SU-DHL-6 (cell line): ENCODE data around the gene XKR7.

Experiments used
- H2AFZ ChIP-seq: fragments of 200-600 bp; sonication (generic); 2 replicates; pipeline ENCODE4 v1.6.1; 2014; ENCODE audit warnings: low read depth, mild to moderate bottlenecking, moderate library complexity, mixed read lengths, antibody characterized with exemption, low read length; ENCODE audit not compliant: severe bottlenecking
- H3F3A ChIP-seq: fragments of 200-600 bp; shearing (Covaris generic); 2 replicates; pipeline ENCODE4 v1.6.0; 2016; ENCODE audit warnings: antibody characterized with exemption, mild to moderate bottlenecking; ENCODE audit not compliant: insufficient read depth
- H3K27ac ChIP-seq: fragments of 200-600 bp; sonication (generic); 2 replicates; pipeline ENCODE4 v1.5.1; 2016; ENCODE audit warnings: low read depth, mild to moderate bottlenecking, low read length, moderate library complexity, mixed read lengths
- H3K27me3 ChIP-seq: fragments of 200-600 bp; sonication (generic), shearing (Covaris generic); 2 replicates; pipeline ENCODE4 v1.6.0; 2014; ENCODE audit warnings: mild to moderate bottlenecking, low read length
- H3K36me3 ChIP-seq: fragments of 200-600 bp; sonication (generic); 2 replicates; pipeline ENCODE4 v1.6.1; 2014; ENCODE audit warnings: mild to moderate bottlenecking, low read length, mixed read lengths
- H3K4me2 ChIP-seq: fragments of 300-600, 200-600 bp; shearing (Covaris generic), sonication (generic); 2 replicates; pipeline ENCODE4 v1.6.0; 2014; ENCODE audit warnings: low read length, low read depth, mild to moderate bottlenecking; ENCODE audit not compliant: poor library complexity, severe bottlenecking
- H3K4me3 ChIP-seq: fragments of 200-600 bp; sonication (generic); 2 replicates; pipeline ENCODE4 v1.5.1; 2014; ENCODE audit warnings: antibody characterized with exemption, low read length, mild to moderate bottlenecking, mixed read lengths; ENCODE audit not compliant: insufficient read depth, poor library complexity, severe bottlenecking
- H3K79me2 ChIP-seq: fragments of 200-600 bp; sonication (generic); 2 replicates; pipeline ENCODE4 v1.6.1; 2014; ENCODE audit warnings: mild to moderate bottlenecking, low read length, moderate library complexity; ENCODE audit not compliant: insufficient read depth
- H3K9ac ChIP-seq: fragments of 200-600 bp; sonication (generic); 2 replicates; pipeline ENCODE4 v1.7.0; 2014; ENCODE audit warnings: mild to moderate bottlenecking, low read length
- H3K9me2 ChIP-seq: fragments of 200-600 bp; sonication (generic); replicated peaks from 2 replicates; pipeline ENCODE4 v1.6.1; 2014; ENCODE audit warnings: low read length; ENCODE audit not compliant: insufficient read depth
- H3K9me3 ChIP-seq: fragments of 200-600 bp; sonication (generic); 2 replicates; pipeline ENCODE4 v1.6.1; 2014; ENCODE audit warnings: low read length, mixed read lengths; ENCODE audit not compliant: insufficient read depth
- H4K20me1 ChIP-seq: fragments of 200-600 bp; sonication (generic); 2 replicates; pipeline ENCODE4 v1.6.1; 2014; ENCODE audit warnings: low read depth, mild to moderate bottlenecking, antibody characterized with exemption, low read length, moderate library complexity, mixed read lengths
- EZH2phosphoT487 ChIP-seq: fragments of 200-600 bp; sonication (generic), shearing (Covaris generic); conservative IDR thresholded peaks from 2 replicates; pipeline ENCODE4 v1.6.1; 2018; ENCODE audit warnings: mild to moderate bottlenecking, antibody characterized with exemption, low read length, moderate library complexity, mixed read lengths
- TF ChIP-seq, protein P1 (sequence below): fragments of 200-600 bp; sonication (generic); IDR thresholded peaks from one replicate; pipeline ENCODE4 v1.5.1; 2017; ENCODE audit warnings: antibody characterized with exemption, mild to moderate bottlenecking, low read length, moderate library complexity; ENCODE audit not compliant: insufficient read depth, poor library complexity, severe bottlenecking

XKR7 gene

DNA sequence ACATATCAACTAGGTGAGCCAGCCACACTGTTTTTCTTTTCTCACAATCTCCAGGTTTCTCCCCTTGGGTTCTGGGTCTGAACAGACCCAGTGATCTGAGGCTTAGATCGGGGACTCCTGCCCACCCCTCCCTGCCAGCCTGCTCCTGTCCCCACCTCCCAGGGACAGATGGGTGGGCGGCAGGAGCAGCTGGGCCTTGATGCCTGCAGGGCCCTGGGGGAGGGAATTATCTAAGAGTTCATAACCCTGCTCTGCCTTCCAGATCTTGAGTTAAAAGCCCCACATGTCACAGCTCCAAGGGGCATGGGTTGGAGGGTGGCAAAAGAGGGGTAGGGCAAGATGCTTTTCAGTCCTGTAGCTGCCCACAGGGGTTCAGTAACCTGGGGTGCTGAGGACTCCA lies 5.2 kb upstream of the XKR7 start:
- no peaks in the 10 kb centered on the region for H3F3A ChIP-seq
- H3K27ac ChIP-seq: no peak overlapping the region
- no peak overlapping the region for H3K4me2 ChIP-seq
- no peaks in the 10 kb centered on the region for H3K79me2 ChIP-seq
- H3K27me3 ChIP-seq: no peaks in the 10 kb centered on the region
- H3K9ac ChIP-seq: no peak overlapping the region
- H4K20me1 ChIP-seq: no peaks in the 10 kb centered on the region
- H3K36me3 ChIP-seq: no peaks in the 10 kb centered on the region
- H3K9me3 ChIP-seq: no peaks in the 10 kb centered on the region
- no peak overlapping the region for H3K4me3 ChIP-seq
- no peaks in the 10 kb centered on the region for H3K9me2 ChIP-seq
- TF ChIP-seq, protein P1, sequence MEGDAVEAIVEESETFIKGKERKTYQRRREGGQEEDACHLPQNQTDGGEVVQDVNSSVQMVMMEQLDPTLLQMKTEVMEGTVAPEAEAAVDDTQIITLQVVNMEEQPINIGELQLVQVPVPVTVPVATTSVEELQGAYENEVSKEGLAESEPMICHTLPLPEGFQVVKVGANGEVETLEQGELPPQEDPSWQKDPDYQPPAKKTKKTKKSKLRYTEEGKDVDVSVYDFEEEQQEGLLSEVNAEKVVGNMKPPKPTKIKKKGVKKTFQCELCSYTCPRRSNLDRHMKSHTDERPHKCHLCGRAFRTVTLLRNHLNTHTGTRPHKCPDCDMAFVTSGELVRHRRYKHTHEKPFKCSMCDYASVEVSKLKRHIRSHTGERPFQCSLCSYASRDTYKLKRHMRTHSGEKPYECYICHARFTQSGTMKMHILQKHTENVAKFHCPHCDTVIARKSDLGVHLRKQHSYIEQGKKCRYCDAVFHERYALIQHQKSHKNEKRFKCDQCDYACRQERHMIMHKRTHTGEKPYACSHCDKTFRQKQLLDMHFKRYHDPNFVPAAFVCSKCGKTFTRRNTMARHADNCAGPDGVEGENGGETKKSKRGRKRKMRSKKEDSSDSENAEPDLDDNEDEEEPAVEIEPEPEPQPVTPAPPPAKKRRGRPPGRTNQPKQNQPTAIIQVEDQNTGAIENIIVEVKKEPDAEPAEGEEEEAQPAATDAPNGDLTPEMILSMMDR: no peak
- no peak for TF ChIP-seq EZH2phosphoT487
- no peak overlapping the region for H2AFZ ChIP-seq

DNA sequence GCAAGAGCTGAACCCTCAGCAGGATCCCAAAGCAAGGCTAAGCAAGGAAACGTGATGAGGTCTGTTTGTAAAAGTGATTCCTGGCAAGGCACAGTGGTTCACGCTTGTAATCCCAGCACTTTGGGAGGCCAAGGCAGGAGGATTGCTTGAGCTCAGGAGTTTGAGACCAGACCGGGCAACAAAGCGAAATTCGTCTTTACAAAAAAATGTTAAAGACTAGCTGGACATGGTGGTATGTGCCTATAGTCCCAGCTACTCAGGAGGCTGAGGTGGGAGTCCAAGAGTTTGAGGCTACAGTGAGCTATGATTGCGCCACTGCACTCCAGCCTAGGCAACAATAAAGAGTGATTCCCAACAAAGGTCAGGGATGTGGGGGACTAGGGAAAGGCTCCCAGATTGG lies 4.1 kb upstream of the XKR7 start:
- no peaks in the 10 kb centered on the region for H3K27me3 ChIP-seq
- no peak overlapping the region for H3K27ac ChIP-seq
- no peak overlapping the region for H2AFZ ChIP-seq
- H4K20me1 ChIP-seq: no peaks in the 10 kb centered on the region
- no peaks in the 10 kb centered on the region for H3K9me2 ChIP-seq
- no peaks in the 10 kb centered on the region for H3K36me3 ChIP-seq
- TF ChIP-seq, protein P1: no peak
- no peak for TF ChIP-seq EZH2phosphoT487
- H3K9ac ChIP-seq: no peak overlapping the region
- H3K4me3 ChIP-seq: no peak overlapping the region
- H3K4me2 ChIP-seq: no peak overlapping the region
- no peaks in the 10 kb centered on the region for H3K79me2 ChIP-seq
- no peaks in the 10 kb centered on the region for H3K9me3 ChIP-seq
- no peaks in the 10 kb centered on the region for H3F3A ChIP-seq

DNA sequence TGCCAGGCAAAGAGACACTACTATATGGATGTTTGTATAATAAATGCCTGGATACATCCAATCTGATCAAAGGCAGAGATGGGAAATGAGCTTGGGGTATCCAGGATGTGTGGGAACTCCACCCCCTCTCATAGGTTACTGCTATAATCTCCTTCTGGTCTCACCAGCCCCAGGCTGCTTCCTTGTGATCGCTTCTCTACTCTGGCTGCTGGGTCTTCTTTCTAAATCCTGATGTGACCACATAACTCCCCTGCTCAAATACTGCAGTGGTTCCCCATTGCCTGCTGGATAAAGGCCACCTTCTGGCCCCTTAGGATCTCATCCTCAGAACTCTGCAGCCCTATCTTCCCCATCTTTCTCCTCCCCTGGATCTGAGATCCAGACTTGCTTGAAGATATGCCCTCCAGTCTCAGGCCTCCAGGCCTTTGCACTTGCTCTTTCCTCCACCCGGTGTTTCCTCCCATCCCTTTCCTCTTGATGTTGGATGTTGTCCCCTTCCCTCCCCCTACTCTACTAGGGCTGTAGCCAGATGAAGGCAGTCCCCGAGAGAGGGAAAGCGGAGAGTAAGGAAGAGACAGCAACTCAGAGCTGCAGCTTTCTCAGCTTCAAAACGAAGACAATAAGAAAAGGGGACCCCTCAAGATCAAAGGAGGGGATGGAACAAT lies 828 bp upstream of the XKR7 start:
- no peak overlapping the region for H3K4me3 ChIP-seq
- no peaks in the 10 kb centered on the region for H3K9me2 ChIP-seq
- H3K27me3 ChIP-seq: no peaks in the 10 kb centered on the region
- H2AFZ ChIP-seq: no peak overlapping the region
- no peaks in the 10 kb centered on the region for H3F3A ChIP-seq
- TF ChIP-seq, protein P1: no peak
- TF ChIP-seq EZH2phosphoT487: no peak
- no peaks in the 10 kb centered on the region for H3K79me2 ChIP-seq
- no peaks in the 10 kb centered on the region for H4K20me1 ChIP-seq
- no peak overlapping the region for H3K9ac ChIP-seq
- H3K9me3 ChIP-seq: no peaks in the 10 kb centered on the region
- H3K36me3 ChIP-seq: no peaks in the 10 kb centered on the region
- H3K4me2 ChIP-seq: no peak overlapping the region
- H3K27ac ChIP-seq: no peak overlapping the region
